Thyroid gland (tissue), 4 donors: ENCODE measurements around the gene C7orf25.

ENCODE experiments used
- POLR2A ChIP-seq, 2 donors: fragments of 450-650 bp; IDR thresholded peaks; one replicate each; pipeline ENCODE4 v1.6.1; 2017; ENCODE audit warnings: antibody characterized with exemption in 2 of 2, mild to moderate bottlenecking in 2 of 2, moderate library complexity in 1 of 2
- TF ChIP-seq, protein P1 (sequence below), 6 experiments: fragments of 200-600 bp in 3 of 6; fragments of 450-650 bp in 3 of 6; sonication (generic) in 3 of 6; IDR thresholded peaks; one replicate each; pipeline ENCODE4 v1.5.1; 2016 to 2019; ENCODE audit warnings: antibody characterized with exemption in 6 of 6, mild to moderate bottlenecking in 2 of 6, inconsistent platforms in 1 of 6, moderate library complexity in 1 of 6

- TF ChIP-seq POLR2A (IDR thresholded peaks at IDR 0.05), result no peak
- TF ChIP-seq, protein P1, sequence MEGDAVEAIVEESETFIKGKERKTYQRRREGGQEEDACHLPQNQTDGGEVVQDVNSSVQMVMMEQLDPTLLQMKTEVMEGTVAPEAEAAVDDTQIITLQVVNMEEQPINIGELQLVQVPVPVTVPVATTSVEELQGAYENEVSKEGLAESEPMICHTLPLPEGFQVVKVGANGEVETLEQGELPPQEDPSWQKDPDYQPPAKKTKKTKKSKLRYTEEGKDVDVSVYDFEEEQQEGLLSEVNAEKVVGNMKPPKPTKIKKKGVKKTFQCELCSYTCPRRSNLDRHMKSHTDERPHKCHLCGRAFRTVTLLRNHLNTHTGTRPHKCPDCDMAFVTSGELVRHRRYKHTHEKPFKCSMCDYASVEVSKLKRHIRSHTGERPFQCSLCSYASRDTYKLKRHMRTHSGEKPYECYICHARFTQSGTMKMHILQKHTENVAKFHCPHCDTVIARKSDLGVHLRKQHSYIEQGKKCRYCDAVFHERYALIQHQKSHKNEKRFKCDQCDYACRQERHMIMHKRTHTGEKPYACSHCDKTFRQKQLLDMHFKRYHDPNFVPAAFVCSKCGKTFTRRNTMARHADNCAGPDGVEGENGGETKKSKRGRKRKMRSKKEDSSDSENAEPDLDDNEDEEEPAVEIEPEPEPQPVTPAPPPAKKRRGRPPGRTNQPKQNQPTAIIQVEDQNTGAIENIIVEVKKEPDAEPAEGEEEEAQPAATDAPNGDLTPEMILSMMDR (IDR thresholded peaks at IDR 0.05), result no peak
These were observed 47.7 kb upstream of the C7orf25 start for GRCh38 chr7:42959549-42959948.
